Measurements from ENCODE around the gene FUZ. TPM values are rescaled to one million over a fixed set of nuclear protein-coding genes. Genes with fewer than 3 reads are reported as not detected.

The FUZ gene
- total RNA-seq, 1 experiment from 2014 or later = 13.9 TPM

GRCh38 chr19:49847731-49848696 lies 34.9 kb upstream of the FUZ start:
- intact Hi-C loops (cut with micrococcal nuclease; ENCODE audit: unreplicated experiment) = no loop called here
- Histone ChIP-seq H3K27me3 (ENCODE audit: control insufficient read depth, insufficient read depth, low read length) (no peaks in the 10 kb centered on the region), H3K9me3 (ENCODE audit: control insufficient read depth, insufficient read depth, low read depth, low read length) (no peaks in the 10 kb centered on the region), H3K36me3 (ENCODE audit: control insufficient read depth, insufficient read depth, low read length) (no peaks in the 10 kb centered on the region), H3K27ac (ENCODE audit: low read length) (no peak overlapping the region), H3K4me3 (ENCODE audit: low read depth in 2 of 2, low read length in 2 of 2) (no peak overlapping the region), H3K4me1 (ENCODE audit: control insufficient read depth, insufficient read depth, low read length) (peaks cover 2% of the 10 kb centered on the region; the same call in 1 of the 2 replicates)
- POLR2A ChIA-PET = no interaction called here
- DNase-seq (ENCODE audit: low read depth, low spot score) = no peak
- no peak for ATAC-seq
- no peak for TF ChIP-seq TCF7L2 (IDR thresholded peaks at IDR 0.05; ENCODE audit: low read depth, low read length)
- TF ChIP-seq POLR2AphosphoS5 (IDR thresholded peaks at IDR 0.05; ENCODE audit: low read depth, low read length) = no peak
- TF ChIP-seq SIN3A (IDR thresholded peaks at IDR 0.05; ENCODE audit: borderline replicate concordance, insufficient read depth, low read depth, low read length) = no peak
- TF ChIP-seq, protein P1, sequence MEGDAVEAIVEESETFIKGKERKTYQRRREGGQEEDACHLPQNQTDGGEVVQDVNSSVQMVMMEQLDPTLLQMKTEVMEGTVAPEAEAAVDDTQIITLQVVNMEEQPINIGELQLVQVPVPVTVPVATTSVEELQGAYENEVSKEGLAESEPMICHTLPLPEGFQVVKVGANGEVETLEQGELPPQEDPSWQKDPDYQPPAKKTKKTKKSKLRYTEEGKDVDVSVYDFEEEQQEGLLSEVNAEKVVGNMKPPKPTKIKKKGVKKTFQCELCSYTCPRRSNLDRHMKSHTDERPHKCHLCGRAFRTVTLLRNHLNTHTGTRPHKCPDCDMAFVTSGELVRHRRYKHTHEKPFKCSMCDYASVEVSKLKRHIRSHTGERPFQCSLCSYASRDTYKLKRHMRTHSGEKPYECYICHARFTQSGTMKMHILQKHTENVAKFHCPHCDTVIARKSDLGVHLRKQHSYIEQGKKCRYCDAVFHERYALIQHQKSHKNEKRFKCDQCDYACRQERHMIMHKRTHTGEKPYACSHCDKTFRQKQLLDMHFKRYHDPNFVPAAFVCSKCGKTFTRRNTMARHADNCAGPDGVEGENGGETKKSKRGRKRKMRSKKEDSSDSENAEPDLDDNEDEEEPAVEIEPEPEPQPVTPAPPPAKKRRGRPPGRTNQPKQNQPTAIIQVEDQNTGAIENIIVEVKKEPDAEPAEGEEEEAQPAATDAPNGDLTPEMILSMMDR (IDR thresholded peaks at IDR 0.05) = no peak
- TF ChIP-seq REST (IDR thresholded peaks at IDR 0.05; ENCODE audit: insufficient read depth in 1 of 2, low read depth in 2 of 2, low read length in 1 of 2) = no peak
- BruUV-seq (replicated peaks) = no TSS peak
- CTCF ChIA-PET = no interaction called here
- in situ Hi-C loops (cut with HindIII; ENCODE audit: low pct_unique_long_range_greater_than_20kb, low sequenced_read_pairs) = no loop called here

GRCh38 chr19:49846408-49846807 lies 33.3 kb upstream of the FUZ start:
- intact Hi-C loops (cut with micrococcal nuclease; ENCODE audit: unreplicated experiment) = no loop called here
- CTCF ChIA-PET = no interaction called here
- in situ Hi-C loops (cut with HindIII; ENCODE audit: low pct_unique_long_range_greater_than_20kb, low sequenced_read_pairs) = no loop called here
- no peak overlapping the region for H3K4me3 ChIP-seq (ENCODE audit: low read depth in 2 of 2, low read length in 2 of 2)
- no peaks in the 10 kb centered on the region; the same call in 1 of the 2 replicates for H3K4me1 ChIP-seq (ENCODE audit: control insufficient read depth, insufficient read depth, low read length)
- no peak for TF ChIP-seq REST (IDR thresholded peaks at IDR 0.05; ENCODE audit: insufficient read depth in 1 of 2, low read depth in 2 of 2, low read length in 1 of 2)
- TF ChIP-seq TCF7L2 (IDR thresholded peaks at IDR 0.05; ENCODE audit: low read depth, low read length) = no peak
- TF ChIP-seq, protein P1 (IDR thresholded peaks at IDR 0.05) = no peak
- TF ChIP-seq POLR2AphosphoS5 (IDR thresholded peaks at IDR 0.05; ENCODE audit: low read depth, low read length) = no peak
- no peak for TF ChIP-seq SIN3A (IDR thresholded peaks at IDR 0.05; ENCODE audit: borderline replicate concordance, insufficient read depth, low read depth, low read length)
- DNase-seq (ENCODE audit: low read depth, low spot score) (no peak), ATAC-seq (no peak)
- no peaks in the 10 kb centered on the region for H3K9me3 ChIP-seq (ENCODE audit: control insufficient read depth, insufficient read depth, low read depth, low read length)
- no peak overlapping the region for H3K27ac ChIP-seq (ENCODE audit: low read length)
- no peaks in the 10 kb centered on the region for H3K36me3 ChIP-seq (ENCODE audit: control insufficient read depth, insufficient read depth, low read length)
- no TSS peak for BruUV-seq (replicated peaks)
- POLR2A ChIA-PET = no interaction called here
- H3K27me3 ChIP-seq (ENCODE audit: control insufficient read depth, insufficient read depth, low read length) = no peaks in the 10 kb centered on the region
